Activated T-cell treated with anti-CD3 and anti-CD28 coated beads for 1 hour (primary cell): ENCODE measurements around the gene TLX2.
"Not testable (repeated sequence)": the region's sequence is repeated elsewhere in the genome, so short reads cannot be mapped to it uniquely, and the experiment has no call there.

Experiments
- DNase-seq: peaks from one replicate; pipeline ENCODE4 v3.0.0-alpha.2; 2020; ENCODE audit warnings: low read depth

The TLX2 gene

DNA sequence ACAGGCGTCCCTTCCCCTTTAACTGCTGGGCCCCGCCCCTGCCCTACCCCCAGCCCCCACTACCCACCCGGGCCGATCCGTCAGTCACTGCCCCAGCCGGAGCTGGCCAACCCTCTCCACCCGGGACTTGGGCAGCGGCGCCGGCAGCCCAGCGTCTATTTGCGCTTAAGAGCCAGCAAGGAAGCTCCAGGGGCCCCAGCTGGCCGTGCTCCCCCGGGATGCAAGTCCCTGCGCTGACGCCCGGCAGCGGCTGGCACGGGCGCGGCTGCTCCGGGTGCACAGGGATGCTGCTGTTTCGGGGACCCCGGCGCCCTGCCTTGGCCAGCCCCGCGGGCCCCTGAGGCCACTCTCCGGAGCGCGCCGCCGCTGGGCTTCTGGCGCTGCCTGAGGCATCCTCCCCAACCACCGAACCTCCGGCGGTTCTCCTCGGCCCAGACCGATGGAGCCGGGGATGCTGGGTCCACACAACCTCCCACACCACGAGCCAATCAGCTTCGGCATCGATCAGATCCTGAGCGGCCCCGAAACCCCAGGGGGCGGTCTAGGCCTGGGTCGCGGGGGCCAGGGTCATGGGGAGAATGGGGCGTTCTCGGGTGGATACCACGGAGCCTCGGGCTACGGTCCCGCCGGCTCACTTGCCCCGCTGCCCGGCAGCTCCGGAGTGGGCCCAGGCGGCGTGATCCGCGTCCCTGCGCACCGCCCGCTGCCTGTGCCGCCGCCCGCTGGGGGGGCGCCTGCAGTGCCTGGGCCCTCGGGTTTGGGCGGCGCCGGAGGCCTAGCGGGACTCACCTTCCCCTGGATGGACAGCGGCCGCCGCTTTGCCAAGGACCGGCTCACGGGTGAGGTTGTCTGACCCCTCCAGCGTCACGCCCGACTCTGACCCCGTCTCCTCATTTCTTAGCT is at the start of gene TLX2:
Gene TLX2, plus strand, starts transcription at position 83 of the 903 bp plus-strand sequence. Its CDS starts 357 bp downstream, at position 440.
- DNase-seq: no peak

DNA sequence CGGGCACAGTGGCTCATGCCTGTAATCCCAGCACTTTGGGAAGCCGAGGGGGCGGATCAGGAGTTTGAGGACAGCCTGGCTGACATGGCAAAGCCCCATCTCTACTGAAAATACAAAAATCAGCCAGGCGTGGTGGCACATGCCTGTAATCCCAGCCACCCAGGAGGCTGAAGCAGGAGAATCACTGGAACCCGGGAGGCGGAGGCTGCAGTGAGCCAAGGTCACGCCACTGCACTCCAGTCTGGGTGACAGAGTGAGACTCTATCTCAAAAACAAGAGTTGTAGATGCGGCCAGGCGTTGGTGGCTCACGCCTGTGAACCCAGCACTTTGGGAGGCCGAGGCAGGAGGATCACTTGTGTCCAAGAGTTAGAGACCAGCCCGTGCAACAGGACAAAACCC is 43.5 kb upstream of the TLX2 start:
- DNase-seq: not testable (repeated sequence)

GRCh38 chr2:74471332-74472065 is 42.8 kb upstream of the TLX2 start:
- no peak for DNase-seq

DNA sequence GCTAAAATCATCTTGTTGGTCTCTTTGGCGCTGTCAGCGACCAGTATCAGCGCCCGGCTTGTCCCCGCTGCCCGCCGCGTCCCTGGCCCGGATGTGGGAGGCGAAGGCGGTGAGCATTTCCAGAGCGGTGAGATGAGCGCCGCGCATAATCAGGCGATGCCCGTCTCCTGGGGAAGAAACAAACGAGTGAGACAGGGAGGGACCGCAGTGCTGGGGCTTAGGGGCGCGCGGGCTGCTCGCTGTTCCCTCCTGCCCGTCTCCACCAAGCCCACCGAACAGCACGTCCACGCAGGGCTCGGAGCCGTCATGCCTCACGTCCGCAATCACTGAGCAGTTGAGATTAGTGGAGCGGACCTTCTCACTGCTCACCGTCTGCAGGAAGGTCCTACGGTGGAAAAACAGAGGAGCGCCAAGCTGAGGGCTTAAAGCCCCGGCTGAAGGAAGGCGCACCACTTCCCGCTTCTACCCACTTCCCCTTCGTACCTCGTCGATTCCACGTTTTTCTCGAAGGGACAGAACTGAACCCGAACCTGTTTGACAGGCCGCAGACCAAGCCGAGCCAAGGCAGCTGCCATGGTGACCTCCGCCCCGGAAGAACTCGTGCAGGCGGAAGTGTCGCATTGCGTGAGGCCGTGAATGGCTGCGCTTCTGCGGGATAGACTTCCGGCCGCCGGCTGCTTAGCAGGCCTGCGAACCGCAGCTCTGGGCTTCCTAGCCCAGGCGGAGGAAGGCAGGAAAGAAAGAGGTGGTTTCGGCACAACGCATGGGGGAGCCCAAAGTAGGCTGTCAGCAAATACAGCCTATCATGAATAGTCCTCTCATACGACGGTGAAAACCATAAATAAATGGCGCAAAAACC is 41.9 kb upstream of the TLX2 start, which contains the start of gene MRPL53:
Gene MRPL53, minus strand, starts transcription at position 595 of the 859 bp plus-strand sequence. Its CDS starts 20 bp downstream, at position 575.
- DNase-seq: peak; percentile 99

- no peak for DNase-seq
Observed at GRCh38 chr2:74472945-74473258, 41.3 kb upstream of the TLX2 start.

GRCh38 chr2:74474481-74474880 is 39.8 kb upstream of the TLX2 start:
- DNase-seq: no peak

GRCh38 chr2:74474899-74475298 is 39.4 kb upstream of the TLX2 start:
- no peak for DNase-seq

GRCh38 chr2:74481431-74481830 is 32.8 kb upstream of the TLX2 start:
- no peak for DNase-seq

GRCh38 chr2:74481961-74482800 is 32.1 kb upstream of the TLX2 start:
- DNase-seq: no peak

DNA sequence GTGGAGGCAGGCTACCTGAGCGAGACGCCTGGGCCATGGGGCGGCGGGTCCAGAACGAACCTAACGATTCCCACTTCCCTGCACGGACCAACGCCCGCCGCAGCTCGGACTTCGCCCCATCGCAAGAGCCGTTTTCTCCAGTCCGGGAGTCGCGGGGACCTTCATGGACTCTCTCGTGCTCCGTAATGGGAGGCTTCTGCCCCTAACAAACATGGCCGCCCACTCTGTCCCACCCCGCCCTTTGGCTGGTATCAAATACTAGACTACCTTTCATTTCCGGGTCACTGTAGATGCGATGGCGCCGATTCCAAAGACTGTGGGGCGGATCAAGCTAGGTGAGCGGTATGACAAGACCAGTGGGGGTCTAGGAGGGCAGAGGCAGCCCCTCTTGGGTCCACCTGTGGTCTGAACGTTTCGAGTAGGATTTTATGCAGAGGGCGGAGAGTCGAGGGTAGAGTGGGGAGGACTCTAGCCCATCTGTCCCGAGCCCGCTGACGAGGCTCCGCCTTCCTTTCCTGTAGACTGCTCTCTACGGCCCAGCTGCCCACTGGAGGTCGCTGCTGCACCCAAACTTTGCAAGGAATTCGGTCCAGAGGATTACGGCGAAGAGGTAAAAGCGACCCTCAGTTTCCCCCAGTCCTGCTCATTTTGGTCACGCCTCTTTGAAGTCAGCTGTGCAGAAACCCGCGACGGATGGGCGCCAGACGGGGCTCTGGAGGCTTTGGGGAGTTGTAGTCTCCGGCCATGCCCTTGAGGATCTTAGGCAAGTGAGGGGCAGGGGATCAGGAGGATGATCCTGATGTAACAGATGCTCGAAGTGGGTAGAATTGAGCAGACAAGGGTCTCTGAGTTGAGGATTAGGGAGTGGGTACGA is 31.2 kb upstream of the TLX2 start, which contains the start of the genes CCDC142 and TTC31:
Gene CCDC142, minus strand, starts transcription at position 198 of the 874 bp plus-strand sequence. Its CDS starts 161 bp downstream, at position 37.
Gene TTC31, plus strand, starts transcription at position 281 of the 874 bp plus-strand sequence. Its CDS starts 15 bp downstream, at position 296.
- peak; percentile 86 for DNase-seq

GRCh38 chr2:74483675-74484164 is 30.5 kb upstream of the TLX2 start:
- DNase-seq: not testable (repeated sequence)

GRCh38 chr2:74486141-74486540 is 28.1 kb upstream of the TLX2 start:
- DNase-seq: no peak

DNA sequence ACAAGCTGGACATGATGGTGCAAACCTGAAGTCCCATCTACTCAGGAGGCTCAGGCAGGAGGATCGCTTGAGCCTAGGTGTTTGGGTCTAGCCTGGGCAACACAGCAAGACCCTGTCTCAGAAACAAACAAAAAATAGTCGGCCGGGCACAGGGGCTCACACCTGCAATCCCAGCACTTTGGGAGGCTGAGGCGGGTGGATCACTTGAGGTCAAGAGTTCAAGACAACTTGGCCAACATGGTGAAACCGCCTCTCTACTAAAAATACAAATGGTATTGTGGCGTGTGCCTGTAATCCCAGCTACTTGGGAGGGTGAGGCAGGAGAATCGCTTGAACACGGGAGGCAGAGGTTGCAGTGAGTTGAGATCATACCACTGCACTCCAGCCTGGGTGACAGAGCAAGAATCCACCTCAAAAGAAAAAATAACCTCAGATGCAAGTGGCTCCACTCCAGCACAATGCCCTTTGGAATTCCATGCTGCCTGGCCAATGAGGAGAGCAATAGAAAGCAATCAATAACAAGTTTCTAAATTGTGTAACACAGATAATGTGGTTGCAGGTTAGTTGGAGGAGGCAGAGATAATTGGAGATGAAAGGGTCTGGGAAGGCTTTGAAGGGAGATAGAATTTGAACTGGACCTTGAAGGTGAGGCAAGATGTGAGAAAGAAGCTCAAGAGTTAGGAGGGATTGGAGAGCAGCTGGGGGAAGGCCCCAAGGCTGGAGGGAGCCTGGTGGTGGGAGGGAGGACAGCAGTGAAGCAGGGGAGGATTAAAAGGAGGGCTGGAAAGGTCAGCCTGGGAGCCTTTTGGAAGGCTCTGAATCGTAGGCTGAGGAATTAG is 25.4 kb upstream of the TLX2 start:
- no peak for DNase-seq

GRCh38 chr2:74489906-74490305 is 24.3 kb upstream of the TLX2 start:
- no peak for DNase-seq

GRCh38 chr2:74491648-74492544 is 22.4 kb upstream of the TLX2 start:
- no peak for DNase-seq

DNA sequence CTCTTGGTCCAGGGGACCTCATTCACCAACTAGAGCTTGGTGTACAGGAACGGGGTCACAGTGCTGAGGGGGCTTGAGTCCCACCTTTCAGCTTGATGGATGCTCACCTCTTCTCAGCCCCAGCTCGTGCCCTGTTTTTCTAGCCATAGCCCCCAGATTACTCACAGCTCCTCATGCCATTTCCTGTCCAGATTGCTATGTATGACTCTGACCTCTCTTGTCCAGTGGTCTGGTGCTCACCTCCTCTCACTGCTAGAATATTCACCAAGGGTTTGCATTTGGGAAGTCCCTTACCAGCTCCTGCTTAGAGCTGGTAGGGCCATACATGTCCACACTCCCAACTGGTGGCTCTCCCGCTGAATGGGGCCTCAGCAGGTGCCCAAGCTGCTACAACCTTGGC is 20.7 kb upstream of the TLX2 start:
- no peak for DNase-seq

DNA sequence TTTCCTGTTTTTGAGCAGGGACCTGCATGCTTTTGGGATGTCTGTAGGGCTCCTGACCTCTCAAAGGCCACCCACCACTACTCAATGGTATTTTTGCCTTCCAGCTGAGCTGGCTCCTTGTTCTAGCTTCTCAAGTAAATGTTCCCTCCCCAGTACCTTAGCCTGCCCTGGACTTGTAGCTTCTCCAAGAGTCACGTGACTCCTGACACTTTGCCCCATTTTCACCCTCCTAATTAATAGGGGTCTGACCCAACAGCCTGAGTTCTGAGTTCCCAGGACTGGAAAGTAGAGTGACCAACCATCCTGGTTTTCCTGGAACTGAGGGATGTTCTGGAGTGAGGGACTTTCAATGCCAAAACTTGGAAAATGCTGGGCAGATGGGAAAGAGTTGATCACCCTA is 18.8 kb upstream of the TLX2 start:
- no peak for DNase-seq
